Activated CD4-positive, alpha-beta T cell treated with anti-CD3 and anti-CD28 coated beads, Interleukin-2, Interleukin-6, amounts not matched to agents 100 ng/mL and 50 ng/mL, durations not matched to agents 16 hours and 8 hours (primary cell): Measurements from ENCODE around the gene ATP5PD.

ENCODE experiments used
- DNase-seq: peaks from one replicate; pipeline ENCODE4 v3.0.0-alpha.2; 2020

Gene ATP5PD

DNA sequence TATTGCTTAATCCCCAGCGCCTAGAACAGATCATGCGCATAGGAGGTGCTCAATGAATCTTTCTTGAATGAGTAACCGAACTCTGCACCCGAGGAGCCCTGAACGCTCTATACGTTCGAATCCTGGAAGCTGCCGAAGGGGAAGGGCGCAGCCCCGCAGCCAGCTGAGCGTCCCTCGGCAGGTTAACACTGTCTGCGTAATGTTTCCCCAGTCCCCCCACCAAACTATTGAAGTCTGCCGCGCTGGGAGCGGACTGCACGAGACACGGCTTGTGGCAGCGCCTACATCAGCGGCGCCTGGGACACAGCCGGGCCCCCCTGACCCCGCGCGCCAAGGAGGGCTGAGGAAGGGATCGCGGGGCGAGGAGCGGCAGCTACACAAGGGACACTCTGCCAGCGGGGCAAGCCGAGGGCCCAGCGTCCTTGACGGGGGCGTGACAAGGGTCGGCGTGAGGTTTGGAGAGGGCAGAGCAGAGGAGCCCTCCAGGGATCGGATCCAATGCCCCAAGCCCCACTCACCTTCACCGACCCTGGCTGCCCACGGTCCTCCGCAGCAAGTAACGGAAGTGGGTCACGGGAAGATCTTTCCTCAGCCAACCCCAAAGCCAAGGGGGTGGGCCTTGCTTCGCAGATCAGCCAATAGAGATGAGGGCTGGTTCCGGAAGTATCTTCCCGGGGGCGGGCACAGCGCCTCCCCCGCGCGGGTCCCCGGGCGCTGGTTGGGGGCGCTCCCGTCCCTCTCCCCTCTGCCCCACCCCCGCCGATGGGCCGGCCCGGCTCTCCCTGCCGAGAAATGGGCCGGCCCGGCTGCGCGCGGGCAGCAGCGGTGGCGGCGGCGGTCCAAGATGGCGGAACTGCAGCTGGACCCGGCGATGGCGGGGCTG lies at the start of gene ATP5PD, which contains the start of gene KCTD2:
Gene ATP5PD, minus strand, starts transcription at position 563 of the 883 bp plus-strand sequence. CDS start 4,319 bp downstream, outside the sequence.
Gene KCTD2, plus strand, starts transcription at position 819 of the 883 bp plus-strand sequence. Its CDS starts 26 bp downstream, at position 845.
- peak; percentile 98 for DNase-seq

DNA sequence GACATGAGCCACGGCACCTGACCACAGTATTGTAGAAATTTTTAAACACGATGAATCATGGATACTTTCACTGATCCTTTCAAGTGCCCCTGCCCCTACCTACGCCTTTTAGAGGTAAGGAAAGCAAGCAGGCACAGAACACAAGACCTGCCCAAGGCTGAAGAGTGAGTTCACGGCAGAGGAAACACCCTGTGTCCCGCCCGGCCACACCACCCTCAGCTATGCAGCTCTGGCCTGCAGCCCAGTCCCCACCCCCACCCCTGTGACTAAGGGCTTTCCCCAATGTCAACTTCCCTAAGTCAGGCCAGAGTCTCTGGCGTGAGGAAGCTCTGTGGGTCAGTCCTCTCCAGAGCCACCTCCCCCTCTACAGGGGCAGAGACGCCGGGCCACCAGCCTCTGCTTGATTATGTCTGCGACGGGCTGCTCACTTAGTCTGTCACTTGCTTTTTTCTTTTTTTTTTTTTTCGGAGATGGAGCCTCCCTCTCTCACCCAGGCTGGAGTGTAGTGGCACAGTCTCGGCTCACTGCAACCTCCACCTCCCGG lies 49.4 kb upstream of the ATP5PD start:
- DNase-seq, result no peak

DNA sequence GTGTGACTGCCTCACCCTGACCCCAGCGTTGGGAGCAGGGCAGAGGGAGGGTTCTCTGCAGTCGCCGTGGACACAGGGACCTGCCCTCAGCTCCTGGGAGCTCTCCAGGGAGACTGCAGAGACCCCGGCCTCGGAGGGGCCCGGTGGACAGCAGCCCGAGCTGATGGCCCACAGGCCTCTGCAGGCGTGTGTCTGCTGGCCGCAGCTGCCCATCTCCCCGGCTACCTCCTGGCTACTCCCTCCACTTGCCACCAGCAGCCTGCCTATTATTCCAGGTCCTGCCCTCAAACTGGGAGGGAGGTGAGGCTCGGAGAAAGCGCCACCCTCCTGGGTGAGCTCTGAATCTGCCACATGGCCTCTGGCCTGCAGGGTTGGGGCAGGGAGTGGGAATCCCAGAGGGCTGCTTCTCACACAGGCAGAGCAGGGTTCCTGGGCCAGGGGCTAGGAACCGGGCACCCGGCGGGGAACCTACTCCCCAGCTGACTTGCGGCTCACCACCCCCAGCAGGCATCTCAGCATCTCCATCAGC lies 48.2 kb upstream of the ATP5PD start:
- no peak for DNase-seq

DNA sequence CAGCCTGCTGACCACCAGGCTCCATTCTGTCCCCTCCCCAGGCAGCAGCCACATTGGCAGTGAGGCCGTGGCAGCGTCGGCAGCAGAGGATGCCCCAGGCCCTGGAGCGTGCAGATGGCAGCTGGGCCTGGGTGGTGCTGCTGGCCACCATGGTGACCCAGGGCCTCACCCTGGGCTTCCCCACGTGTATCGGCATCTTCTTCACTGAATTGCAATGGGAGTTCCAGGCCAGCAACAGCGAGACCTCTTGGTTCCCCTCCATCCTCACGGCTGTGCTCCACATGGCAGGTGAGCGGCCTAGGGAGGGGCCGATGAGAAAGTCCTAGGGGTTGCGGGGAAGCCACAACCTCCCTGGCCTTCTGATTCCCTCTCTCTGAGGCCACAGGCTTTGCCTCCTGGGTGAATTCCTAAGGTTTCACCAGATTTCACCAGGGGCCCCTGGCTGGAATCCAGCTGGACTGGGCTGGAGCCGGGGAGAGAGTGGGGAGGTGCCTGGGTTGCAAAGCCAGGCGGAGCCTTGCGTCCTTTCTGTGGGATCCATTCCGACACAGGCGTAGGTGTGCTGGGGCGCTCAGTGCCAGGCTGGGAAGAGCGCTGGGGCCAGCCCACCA lies 46.9 kb upstream of the ATP5PD start:
- no peak for DNase-seq

DNA sequence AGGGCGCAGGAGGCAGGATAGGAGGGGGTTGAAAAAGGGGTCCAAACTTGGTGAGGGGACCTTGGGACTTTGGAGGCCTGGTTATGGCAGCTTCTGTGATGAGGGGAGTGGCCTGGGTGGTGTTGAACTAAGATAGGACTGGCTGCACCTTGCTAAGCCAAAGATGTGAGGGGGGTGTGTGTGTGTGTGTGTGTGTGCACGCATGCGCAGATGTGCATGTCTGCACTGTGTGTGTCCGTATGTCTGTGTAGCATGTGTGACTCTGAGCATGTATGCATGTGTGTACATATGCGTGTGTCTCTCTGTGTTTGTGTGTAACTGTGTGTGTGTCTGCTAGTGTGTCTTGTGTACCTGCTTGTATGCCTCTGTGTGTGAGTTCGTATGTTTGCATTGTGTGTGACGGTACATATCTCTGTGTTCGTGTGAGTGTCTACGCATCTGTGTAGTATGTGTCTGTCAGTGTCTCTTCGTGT lies 45.1 kb upstream of the ATP5PD start:
- no peak for DNase-seq

DNA sequence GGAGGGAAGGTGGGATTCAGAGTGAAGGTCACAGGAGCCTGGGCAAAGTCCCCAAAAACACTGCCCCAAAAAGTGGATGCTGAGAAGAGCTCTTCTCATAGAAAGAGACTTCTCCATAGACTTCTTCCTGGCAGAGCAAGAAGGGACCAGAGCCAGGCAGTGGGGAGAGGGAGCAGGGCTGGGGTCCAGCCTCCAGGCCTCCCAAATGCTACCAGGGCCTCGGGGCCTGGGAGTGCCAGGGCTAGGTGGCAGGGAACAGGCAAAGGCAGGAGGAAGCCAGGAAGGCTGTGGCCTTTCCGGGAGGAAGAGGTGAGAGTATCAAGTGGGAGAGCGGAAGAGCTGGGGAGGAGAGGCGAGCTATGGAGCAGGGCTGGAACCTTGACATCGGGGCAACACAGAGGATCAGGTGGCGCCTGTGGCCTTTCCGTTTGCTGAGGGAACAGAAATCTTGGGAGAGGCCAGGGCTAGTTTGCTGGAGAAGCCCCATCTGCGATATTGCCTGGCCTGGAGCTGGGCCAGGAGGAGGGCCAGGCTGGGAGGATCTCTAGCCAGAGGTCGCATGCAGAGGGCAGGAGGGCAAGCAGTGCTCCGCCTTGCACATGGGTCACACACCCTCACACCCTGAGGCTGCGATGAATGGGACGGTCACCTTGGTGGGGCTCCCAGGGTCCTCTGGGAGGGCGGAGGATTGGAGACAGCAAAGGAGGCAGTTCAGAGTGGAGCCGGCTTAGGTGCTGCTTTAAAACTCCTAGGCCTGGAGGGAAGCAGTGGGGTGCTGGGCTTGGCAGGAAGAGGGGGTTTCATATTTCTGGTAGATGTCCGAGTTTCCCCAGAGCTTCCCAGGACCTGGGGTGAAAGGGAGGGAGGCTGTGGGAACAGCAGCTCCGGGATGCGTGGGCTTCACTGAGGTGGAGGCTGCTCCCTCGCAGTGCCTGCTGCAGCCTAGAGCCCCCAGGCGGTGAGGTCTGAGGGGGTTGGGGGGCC lies 44.4 kb upstream of the ATP5PD start:
- no peak for DNase-seq

DNA sequence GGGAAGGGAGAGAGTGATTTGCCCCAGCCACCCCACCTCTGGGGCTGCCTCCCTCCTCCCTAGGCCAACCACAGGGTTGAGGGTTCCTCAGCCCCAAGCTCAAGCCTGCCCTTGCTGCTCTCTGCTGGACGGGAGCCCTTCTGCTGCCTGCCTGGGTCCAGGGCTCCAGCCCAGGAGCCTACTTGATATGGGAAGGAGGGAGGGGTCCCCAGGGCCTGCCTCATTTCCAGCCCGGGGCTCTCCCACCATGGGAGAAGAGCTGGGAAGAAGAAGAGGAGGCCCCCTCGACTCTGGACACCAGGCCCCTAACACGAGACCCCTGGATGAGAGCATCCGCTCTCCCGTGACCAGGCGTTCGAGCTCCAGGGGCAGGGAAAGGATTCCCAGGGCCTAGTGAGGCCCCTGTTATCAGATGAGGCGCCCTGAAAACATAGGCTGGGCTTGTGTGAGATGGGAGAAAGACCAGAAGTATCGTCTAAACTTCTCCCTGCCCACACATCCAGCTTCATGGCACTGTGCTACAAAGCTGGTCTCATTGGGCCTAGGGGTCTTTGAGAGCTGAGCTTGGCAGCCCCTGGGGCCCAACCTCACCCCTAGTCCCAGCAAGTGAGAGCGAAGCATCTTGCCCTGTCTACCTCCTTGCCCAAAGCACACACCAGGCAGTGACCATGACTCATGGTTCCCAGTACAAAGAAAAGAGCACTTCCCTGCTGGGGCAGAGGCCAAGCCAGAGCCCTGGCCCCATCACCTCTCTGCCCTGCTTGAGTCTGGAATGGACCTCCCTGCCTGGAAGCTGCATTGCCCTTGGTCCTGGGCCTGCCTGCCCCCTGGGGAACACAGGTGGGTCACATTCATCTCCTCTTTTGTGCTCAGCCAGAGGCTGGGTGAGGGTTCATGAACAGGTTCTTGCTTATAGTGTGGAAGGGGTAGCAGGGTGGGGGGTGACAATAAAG lies 42.0 kb upstream of the ATP5PD start:
- no peak for DNase-seq

DNA sequence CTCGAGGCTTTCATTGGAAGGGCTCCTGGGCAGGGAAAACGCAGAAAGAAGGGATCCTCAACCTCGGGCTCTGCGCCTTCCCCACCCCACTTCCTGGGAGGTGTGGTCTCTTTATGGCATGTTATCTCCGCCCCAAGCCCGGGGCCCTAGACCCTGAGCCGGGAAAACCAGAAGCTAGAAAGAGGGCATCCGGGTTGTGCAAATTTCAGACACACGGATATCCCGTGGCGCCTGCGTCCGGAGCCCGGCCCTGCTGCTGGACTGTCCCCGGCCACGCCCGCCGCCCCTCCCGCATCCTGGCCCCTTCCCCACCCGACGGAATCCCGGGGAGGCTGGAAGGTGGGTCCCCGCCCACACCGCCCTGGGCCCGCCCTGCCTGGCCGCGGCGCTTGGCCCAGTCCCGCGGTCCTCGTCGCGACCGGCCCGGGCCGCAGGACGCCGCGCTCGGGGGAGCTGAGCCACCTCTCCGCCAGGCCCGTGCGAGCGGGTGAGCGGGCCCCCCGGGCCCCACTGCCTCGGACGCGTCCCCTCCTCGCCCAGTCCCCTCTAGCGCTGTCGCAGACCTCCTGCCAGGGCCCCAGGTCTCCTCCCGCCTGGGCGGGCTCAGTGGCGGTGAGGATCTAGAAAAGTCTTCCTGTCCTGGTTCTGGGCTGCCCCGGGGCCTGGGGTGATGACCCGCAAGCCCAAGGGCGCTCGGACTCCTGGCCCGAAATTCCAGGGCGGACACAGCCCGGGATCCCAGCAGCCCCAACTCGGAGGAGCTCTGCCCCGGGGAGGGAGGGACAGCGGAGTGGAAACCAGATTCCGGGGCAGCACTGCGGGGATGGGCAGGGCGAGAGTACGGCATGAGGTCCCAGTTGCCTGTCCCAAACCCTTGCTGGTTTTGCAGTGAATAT lies 41.0 kb upstream of the ATP5PD start, which contains the start of gene SLC16A5:
Gene SLC16A5, plus strand, starts transcription at position 397 of the 896 bp plus-strand sequence. CDS start 5,683 bp downstream, outside the sequence.
- DNase-seq, result peak; percentile 51

DNA sequence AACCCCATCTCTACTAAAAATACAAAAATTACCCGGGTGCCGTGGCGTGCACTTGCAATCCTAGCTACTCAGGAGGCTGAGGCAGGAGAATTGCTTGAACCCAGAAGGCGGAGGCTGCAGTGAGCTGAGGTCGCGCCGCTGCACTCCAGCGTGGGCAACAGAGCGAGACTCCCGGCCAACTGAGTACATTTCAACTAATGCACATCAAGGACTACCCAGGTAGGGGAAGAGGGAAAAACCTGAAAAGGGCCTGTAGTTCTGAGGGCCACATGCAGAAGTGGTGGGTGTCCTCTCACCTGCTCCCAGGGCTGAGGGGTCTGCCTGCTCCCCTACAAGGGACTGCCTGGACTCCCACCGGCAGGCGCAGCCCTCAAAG lies 40.4 kb upstream of the ATP5PD start:
- DNase-seq, result no peak

DNA sequence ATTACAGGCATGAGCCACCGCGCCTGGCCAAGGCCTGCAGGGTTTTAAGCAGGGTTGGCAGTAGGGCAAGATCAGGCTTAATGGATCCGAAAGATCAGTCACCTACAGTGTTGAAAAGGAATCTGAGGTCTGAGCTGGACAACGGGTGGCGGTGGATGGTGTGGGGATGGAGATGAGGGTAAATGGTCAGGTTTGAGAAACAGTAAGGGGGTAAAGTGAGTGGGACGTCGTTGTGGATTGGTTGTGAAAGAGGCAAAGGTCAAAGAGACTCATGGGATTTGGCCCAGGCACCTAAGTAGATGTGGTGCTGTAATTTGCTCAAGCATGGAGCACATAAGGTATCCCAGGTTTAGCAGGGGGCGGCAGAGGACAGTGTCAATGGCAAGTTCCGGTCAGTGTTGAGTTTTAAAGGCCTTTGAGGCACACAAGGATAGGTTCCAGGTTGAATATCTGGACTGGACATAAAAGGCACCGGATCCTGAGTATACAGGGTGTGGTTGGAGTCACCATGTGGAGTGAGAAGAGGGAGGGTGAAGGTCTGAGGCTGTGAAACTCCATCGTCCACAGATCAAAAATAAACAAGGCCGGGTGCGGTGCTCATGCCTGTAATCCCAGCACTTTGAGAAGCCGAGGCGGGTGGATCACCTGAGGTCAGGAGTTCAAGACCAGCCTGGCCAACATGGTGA lies 39.9 kb upstream of the ATP5PD start:
- DNase-seq, result no peak

DNA sequence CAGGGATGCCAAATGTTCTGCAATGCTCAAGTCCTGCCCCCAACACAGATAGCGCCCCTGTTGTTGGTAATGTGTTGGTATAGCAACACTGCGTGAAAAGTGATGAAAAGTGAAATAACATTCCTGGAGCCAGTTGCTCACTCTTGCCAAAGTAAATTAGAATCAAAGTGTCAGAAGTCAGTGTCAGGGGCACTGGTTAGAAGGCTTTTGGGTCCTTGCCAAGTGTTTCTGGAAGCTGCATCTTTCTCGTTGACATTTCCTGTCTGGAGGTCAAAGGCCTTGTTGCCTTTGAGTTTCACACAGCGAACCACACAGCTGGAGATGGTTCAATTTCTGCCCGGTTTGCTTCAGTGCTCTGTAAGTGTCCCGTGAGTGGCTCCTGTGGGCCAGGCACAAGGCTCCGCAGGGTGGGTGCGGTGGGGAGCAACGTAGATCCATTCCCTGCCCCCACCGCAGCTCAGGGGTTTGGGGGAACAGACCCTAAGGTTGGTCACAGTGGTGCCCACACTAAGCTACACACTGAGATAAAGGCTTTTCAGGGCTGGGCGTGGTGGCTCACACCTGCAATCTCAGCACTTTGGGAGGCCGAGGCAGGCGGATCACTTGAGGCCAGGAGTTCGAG lies 37.4 kb upstream of the ATP5PD start:
- DNase-seq, result no peak

DNA sequence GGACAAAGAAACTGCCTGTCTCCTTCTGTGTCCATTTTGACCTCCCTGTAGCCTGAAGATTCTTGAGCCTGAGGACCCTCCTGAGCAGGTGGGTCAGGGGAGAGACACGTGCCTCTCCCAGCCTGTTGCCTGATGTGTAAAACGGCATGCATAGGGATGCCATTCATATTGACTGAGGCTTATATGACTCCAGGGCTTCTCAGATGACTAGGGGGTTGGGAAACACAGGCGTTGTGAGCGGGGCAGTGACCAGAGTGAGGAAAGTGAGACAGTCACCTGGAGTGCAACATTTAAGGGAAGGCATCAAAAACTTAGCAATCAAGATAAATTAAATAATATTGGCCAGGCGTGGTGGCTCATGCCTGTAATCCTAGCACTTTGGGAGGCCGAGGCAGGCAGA lies 35.9 kb upstream of the ATP5PD start:
- DNase-seq, result no peak

DNA sequence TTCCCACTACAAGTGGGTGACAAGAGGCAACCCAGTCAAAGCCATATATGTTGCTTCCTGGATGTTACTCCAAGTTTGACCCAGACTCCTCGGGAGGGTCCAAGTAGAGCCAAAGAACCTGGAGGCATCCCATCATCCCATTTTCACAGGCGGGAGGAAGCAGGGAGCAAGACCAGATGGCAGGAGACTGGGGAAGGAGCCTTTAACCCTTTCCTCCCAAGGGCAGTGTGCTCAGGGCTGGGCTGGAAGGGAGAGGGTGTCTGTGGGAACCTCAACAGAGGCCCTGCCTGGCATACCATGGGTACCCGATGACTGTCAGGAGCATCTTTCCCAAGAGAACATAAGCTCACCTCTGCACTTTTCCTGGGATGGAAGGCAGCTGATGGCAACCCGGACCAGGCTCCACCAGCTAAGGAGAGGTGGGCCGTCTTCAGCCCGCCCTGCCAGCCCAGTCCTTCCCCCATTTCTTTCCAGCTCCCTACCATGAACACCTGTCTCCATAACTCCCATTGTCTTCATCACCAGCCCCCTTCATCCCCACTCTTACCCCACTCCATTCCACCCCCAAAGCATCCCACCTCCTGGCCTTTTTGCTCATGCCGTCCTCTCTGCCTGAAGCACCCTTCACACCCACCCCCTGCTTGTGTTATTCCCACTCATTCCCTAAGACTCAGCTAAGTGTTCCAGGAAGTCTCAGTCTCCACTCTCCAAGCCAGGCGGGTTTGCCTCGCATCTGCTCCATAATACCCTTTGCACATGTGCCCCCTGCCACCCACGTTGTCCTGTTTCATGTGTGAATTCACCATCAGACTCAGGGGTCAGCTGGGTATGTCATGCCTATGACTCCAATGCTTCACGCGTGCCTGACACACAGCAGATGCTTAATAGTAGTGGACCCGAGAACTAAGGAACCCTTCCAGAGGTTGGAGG lies 35.1 kb upstream of the ATP5PD start:
- DNase-seq, result no peak

DNA sequence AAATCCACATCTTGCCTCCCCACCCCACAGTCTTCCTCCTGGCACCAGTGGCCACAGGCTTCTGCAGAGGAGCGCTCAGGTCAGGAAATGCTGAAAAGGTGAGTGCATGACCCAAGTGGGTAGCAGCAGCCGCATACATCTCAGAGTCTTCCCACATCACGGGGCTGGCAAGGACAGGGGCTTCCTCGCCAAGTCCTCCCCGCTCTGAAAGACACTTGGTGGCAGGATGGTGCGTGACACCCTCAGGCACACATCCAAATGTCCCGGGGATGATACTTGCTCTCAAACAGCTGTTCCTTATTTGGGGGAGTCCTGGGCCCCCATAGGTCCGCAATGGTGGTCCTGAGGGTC lies 32.2 kb upstream of the ATP5PD start:
- DNase-seq, result no peak

DNA sequence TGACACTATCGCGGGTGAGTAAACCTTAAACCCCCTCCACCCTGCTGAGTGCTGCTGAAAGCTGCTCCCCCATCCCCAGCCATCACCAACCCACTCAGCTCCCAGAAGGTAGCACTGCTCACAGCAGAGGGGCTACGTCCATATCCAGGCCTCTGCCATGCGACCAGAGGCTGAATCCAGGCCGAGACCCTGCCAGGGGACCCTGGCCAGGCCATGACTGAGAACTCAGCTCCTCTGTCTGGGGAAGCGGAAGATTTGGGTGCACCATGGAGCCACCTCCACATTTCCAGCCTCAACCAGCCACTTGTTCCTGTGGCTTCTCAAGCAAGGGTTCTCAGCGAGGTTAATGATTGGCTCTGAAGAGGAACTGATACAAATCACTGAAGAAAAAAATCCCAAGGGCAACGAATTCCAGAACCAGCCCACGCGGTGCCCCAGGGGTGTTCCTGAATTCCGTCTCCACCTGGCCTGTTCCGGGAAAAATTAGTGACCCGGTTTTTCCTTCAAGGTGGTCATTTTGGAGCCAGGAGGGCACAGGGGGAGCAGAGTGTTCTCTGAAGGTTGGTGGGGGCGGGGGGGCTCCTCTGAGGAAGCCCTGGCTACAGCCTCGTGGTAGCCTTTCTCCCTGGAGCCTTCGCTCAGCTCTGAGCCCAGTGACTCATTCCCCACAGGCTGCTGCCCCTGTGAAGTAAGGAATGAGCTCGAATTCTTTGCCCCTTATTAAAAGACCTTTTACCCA lies 31.7 kb upstream of the ATP5PD start:
- no peak for DNase-seq

DNA sequence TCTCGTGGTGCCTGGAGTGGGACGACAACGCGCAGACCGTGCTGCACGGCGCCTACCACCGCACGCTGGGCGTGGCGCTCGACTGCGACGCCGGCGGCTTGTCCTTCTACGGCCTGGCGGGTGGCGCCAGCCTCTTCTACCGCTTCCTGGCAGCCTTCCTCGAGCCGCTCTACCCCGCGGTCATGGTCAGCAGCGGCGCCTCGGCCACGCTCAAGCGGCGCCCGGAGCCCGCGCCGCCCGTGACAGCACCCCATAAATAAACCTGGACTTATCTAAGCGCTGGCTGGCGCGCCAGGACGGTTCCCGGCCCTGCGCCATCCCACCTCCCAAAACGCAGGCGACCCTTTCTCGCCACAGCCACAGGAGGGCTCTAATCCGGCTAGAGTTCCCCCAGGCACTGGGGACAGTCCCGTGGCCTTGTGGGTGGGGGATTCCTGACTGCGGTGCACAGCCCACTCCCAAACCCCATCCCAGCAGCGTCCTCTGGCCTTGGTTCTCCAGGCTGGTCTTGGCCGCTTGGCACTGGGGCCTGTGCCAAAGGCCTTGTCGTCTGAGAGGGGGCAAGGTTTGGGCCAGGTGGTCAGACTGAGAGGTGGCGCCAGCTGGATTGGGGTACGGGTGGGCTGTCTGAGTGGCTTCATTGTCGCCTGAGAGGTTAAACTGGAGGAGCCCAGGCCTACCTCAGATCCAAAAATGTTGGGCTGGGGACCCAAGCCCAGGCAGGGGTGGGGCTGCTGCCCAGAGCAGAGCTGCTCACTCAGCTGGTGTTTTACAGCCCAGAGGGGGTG lies 30.9 kb upstream of the ATP5PD start:
- peak; percentile 56 for DNase-seq
